Fibroblast of skin of scalp (primary cell): ENCODE measurements around the gene SCMH1.

ENCODE experiments used
- DNase-seq: peaks from one replicate; pipeline ENCODE4 v3.0.0-alpha.2; 2013

Gene SCMH1

DNA sequence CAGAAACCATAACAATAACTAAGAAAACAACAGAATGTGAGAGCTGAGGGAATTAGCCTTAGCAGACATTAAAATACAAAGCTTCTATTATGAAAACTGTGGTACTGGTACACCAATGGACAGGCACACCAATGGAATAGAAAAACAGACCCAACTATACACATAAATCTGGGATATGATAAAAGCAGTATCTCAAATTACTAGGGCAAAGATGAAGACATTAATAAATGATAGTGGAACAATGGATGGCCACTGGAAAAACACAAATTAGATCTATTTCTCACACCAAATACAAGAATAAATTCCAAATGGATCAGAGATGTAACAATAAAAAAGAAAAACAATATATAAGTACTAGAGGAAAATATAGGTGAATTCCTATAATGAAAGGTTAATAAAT, 155.2 kb downstream of the SCMH1 start:
- no peak for DNase-seq

DNA sequence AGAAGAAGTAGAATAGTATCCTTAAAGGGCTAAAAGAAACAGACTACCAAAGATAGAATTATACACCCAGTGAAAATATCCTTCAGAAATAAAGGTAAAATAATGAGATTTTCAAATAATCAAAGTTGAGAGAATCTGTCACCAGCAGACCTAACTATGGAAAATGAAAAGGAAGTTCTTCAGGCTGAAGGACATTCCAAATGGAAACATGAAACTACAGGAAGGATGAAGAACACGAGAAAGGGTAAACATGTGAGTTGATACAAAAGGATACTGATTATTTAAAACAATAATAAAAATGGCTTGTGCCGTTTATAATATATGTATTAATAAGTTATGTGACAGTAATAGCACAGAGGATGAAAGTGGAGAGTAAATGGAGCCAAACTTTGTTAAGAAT, 163.5 kb downstream of the SCMH1 start:
- no peak for DNase-seq

DNA sequence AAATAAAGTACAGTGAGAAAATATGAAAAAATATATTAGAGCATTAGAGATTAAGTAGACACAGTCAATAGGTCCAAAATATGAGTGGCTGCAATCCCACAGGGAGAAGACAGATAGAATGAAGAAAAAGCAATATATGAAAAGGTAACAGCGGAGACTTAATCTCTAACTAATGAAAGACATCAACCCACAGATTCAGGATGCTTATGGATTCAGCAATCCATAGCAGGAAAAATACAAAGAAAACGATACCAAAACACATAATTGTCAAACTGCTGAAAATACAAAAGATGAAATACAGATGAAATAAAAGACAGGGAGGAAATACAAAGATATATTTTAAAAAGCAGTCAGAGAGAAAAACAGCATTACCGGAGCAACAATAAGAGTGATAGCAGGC, 163.9 kb downstream of the SCMH1 start:
- DNase-seq: no peak

DNA sequence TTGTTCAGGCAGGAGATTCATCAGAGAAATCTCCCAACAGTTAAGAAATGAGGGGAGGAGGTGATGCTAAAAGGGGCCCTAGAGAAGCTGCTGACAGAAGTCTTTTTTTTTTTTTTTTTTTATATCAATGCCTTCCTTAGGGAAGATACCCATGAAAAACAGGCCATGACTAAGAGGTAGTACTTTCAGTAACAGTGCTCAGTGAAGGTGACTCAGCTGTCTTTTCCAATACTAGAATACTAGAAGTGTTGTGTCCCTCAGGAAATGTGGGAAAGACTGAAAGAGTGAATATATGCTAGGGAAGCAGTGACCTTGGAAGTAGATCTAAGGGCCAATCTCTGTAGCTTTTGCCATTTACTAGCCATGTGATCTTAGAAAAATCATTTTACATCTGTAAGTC, 168.1 kb downstream of the SCMH1 start:
- peak; percentile 73 for DNase-seq

DNA sequence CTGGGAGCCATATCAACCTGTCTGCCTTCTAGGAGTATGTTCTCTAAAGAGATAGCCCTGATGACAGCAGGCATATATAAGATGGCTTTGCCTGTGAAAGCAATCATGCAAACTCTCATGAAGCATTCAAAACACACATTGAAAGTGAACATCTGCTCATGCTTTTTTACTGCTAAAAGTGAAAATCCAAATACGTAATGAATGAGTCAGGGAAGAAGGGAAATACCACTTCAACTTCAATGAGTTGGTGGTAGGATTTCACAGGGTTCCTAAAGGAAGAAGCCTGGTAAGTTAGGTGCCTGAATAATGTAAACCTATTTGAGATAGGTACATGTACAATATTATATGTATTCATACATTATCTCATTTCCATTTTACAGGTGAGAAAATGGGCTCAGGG, 170.1 kb downstream of the SCMH1 start:
- peak; percentile 23 for DNase-seq

DNA sequence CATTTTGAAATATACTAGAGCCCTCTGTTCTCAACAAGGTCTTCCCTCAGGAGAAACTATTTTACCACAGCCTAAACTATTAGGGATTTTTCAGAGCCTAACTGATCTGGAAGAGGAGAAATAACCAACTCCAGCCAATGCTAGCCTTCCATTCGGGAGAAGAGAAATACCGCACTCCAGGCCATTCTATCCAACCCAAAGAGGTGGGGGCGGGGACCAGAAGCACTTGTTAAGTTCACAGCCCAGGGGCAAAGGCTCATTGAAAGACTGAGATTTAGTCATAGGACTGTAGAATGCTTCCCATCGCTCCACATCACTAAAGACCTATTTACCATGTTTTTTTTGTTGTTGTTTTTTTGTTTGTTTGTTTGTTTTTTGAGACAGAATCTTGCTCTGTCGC, 185.2 kb downstream of the SCMH1 start:
- DNase-seq: no peak

DNA sequence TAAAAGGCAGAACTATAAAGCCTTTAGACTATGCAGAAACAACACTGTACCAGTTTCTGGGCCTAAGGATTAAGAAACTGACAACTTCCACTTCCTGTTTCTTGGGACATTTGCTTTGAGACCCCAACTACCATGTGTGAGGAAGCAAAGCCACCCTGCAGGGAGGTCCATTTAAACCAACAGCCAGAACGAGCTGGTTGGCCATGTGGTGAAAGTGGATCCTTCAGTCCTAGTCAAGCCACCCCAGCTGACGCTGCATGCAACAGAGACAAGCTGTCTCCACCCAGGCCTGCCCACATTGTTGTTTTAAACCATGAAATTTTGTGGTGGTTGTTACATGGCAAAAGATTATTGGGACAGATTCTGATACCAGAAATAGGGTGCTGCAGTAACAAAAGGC, 188.8 kb downstream of the SCMH1 start:
- no peak for DNase-seq

DNA sequence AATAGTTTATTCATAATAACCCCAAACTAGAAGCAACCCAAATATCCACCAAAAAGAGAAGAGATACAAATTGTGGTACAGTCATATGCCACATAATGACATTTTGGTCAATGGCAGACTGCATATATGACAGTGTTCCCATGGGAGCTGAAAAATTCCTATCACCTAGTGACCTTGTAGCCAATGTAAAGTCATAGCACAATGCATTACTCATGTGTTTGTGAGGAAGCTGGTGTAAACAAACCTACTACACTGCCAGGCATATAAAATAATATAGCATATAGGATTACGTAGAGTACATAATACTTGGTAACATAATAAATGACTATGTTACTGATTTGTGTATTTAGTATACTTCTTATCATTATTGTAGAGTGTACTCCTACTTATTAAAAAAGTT, 191.1 kb downstream of the SCMH1 start:
- DNase-seq: no peak

DNA sequence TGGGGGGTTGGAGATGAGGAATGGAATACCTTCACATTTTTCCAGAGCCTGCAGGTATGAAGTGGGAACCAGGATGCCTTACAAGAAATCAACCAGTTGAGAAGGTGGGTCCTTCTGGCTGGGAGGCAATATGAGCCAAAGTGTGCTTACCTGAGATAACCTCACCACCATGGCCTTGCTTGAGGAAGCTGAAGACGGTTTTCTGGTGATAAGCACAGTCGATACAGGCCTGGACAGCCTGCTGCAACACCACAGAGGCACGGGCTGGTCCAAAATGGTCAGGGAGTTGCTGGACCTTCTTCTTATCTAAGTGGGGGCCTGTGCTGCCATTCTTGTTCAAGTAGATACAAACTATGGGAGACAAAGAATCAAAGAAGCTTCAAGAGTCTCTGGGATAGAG, 193.6 kb downstream of the SCMH1 start:
- no peak for DNase-seq

DNA sequence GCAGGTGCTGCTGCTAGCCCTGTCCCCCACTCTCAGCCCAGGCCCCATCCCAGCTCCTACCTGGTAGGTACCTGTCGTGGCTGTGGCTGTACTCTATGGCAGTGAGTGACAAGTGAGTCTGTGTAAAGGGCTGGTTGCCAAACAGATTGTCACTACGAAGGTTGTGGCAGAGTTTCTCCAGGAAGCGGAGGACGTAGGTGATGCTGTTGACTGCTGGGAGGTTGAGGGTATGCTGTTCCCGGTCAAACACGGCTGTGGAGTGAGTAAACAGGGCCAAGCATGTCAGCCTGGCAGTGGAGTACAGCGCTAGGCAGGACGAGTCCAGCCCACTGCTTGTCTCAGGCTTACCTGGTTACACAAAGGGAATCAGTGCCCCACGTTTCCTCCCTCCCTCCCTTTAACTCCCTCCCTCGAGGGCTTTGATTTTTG, 195.7 kb downstream of the SCMH1 start:
- no peak for DNase-seq

DNA sequence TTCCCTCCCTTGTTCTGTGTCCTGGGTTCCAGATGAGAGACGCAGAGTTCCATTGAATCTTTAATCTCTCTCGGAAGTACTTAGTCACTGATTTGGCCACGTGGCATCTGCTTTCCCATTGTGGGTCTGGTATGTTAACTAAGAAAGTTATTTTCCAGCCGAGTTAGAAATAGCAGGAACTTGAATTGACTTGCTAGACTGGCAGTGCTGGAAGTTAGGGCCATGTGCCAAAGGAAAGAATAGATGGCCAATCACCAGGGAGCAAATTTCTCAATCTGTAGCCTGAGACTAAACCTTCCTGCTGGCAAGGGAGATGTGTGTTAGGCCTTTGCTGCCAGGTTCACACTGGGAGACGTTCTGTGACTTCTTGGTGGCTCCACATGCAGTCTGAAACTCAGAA, 196.4 kb downstream of the SCMH1 start:
- DNase-seq: peak; percentile 50

DNA sequence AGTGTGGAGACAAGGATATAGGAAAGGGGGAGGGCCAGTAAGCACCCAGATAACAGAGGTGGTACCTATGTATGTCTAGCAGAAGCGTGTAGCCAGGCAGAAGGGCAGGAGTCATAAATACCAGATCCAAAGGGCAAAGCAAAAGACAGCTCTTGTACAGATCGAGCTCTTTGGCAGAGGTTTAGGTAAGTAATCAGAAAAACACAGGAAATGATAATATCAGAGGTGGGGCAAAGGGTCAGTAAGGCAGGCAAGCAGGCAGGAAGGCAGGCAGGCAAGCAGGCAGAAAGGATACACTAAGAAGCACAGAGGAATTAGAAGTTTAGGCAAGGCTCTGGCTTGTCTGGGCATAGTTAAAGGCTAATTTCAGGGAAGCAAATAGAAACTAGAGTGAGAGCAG, 197.9 kb downstream of the SCMH1 start:
- DNase-seq: no peak

DNA sequence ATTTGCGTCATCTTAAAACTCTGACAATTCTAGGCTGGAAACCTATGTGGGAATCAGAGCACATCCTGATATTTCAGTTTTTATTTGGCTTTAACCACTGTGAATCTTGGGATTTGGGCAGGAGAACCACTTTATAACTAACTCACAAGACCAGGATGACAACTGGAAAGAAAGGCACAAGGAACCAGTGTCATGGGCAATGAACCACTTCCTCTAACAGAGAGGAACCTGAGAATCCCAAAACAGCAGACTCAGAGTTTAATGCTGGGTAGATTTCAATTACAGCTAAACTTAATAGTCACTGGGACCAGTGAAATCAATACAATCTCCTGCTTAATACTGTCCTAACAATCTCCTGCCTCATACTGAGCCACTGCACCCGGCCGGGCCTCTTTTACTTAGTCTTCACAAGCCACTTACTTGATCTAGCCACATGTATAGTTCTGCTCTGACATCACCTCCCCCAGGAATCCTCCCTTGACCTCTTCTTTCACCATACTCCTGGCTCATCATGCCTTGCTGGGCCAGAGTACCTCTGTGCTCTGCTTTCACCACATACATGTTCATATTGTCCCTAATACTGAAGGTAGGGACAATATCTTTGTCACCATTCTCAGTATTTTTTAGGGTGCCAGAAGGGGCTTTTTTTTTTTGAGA, 200.4 kb downstream of the SCMH1 start:
- no peak for DNase-seq

DNA sequence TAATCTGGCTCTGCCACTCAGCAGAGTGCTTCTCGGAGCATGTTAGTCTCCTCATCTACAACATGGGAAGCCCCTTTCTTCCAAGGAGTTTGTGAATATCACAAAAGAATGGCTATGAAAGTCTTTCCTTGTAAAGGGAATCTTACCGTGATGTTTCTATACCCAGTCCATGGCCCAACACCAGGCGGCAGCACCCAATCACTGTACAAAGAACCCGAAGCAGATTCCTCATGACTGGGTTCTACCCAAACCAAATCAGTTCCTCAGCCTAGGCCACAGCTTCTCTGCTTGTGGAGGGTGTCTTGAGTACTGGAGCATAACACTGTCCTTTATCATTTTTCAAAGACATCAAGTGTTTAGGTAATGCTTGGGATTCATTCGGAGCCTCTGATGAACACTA, 204.0 kb downstream of the SCMH1 start:
- no peak for DNase-seq

DNA sequence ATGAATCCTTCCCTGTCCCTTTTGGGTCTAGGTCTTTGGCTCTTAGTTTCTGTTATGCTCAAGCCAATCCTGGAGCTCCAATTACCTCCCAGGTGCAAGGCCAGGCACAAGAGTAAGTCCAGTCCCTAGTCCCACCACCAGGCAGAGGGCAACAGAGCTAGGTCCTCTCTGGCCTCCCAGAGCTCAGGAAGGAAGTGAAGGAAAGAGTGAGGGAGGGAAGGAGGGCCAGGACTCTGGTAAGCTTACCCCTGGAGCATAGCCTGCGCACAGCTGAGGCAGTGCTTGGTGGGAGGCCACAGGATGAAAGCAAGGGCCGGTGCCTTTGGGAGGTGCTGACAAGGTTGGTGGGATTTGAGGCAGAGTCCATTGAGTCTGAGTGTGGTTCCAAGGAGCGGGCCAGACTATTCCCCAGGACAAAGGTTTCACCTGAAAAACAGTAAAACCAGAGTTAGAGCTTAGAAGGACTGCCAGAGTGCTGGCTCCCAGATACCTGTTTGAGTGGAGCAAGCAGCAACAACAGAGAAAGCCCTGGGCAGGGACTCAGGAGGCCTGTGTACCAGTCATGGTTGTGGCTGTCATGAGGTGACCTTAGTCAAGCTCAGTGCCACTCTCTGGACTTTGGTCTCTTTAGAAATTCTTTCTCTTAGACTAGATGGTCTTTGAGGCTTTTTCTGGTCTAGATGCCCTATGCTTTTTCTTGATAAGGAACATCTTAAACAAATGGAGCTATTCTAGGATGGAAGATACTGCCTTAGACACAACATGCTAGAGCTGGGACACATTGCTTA, 204.8 kb downstream of the SCMH1 start:
- DNase-seq: no peak

DNA sequence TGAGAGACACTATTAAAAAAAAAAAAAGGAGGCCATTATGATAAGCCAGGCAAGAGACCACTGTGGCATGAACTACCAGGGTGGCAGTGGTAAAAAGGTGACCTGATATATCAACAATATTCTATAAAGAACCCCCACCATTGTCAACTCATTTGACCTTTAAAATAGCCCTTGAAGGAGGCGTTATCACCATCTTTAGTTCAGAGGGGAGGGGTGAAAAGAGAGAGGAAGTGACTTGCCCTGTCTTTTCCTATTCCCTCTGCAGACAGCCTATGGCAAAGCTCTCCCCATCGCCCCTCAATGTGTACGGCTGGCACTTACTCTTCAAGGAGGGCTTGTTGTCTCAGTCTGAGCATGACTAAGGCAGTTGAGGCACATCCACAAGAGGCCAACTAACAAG, 208.8 kb downstream of the SCMH1 start:
- no peak for DNase-seq

DNA sequence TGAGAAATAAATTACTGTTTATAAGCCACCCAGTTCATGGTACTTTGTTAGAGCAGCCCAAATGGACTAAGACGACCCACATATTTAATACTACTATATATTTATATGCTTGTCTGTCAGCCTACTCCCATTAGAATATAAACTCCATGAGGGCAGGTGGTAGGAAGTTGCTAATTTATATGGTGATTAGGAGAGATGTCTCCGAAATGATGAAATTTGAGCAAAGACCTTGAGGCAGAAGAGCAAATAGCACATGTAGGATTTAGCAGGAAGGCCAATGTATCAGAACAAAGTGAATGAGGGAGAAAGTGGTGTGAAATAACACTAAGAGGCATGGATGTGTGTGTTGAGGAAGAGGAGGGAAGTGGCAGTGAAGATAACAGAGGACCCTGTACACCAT, 210.0 kb downstream of the SCMH1 start:
- DNase-seq: no peak

DNA sequence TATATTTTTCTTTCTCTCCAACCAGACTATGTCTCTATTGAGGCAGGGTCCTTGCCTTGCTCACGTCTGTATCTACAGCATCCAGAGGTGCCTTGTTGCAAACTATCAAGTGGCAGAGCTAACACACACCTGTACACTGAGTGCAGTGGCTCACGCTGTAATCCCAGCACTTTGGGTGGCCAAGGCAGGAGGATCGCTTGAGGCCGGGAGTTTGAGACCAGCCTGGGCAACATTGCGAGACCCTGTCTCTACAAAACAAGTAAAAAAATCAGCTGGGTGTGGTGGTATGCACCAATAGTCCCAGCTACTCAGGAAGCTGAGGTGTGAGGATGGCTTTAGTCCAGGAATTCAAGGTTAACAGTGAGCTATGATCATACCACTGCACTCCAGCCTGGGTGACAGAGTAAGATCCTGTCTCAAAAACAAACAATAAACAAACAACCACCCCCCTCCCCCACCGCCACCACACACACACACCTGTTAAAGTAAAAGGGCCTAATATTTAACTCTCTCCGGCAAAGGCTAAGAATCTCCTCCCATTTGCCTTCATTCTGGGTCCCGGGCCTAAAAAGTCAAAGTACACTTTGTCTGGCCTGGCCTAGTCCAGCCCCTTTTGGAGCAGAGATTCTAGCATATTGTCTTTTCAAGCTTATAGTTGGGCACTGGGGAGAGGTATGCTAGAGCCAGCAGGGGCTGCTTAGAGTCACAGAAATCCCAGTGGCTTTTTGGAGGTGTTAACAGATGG, 211.1 kb downstream of the SCMH1 start:
- DNase-seq: no peak

DNA sequence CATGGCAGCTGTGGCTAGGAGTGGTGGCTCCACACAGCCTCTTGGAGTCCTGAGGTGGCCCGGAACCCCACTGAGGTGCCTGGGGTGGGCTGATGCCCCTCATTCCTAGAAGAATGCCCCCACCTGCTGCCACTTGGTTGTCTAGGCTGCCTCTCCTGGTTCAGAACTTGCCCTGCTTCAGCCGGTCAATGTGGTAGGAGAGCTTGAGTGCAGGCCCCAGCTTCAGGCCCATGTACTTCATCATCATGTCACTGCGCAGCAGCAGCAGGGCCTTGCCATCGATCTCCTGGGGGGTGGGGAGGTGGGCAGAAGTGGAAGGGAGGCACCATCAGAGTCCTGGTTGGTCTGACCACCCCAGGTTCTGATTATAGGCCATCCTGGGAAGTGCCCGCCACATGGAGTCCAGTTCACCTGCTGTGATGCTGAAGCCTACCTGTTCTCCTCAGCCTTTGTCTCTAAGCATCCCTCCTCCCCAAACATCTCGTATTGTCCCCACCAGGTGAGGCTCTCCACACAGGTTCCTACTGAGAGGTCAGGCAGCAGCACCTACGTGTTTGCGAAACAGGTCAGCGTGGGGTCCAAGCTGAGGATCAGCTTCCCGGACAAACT, 214.0 kb downstream of the SCMH1 start:
- DNase-seq: no peak

DNA sequence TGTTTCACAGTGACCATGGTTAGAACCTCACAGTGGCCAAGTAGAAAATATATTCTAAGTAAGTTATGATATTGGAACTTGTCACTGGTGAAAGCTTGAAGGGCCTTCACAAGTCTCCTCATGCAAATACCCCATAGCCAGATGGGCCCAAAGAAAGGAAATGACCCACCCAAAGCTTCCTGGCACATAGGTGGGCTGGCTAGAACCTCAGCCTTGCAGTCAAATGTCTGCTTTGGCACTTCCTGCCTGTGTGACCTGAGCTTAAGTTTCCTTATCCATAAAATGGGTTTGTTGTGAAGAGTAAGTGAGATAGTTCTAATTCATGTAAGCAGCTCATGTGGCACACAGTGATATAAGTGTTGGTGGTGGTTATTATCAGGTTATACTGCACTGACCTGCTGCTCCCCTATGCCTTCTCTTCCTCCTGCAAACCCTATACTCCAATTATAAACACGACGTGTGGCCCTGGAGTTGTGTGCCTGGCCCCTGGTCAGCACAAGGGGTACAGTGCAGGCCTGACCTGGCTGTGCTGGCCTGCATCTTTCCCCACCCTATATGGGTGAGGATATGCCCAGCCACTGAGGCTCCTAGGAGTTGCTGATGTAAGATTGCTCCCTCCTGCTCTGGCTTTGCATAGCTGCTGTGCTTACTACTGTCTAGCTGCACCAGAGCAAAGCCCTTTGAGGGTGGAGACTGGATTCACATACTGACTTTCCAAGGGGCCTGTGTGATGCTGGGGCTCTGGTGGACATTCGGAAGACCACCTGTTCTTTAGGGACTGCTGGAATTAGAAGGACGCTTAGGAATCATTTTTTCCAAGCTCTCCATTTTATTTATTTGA, 215.9 kb downstream of the SCMH1 start:
- DNase-seq: no peak

DNA sequence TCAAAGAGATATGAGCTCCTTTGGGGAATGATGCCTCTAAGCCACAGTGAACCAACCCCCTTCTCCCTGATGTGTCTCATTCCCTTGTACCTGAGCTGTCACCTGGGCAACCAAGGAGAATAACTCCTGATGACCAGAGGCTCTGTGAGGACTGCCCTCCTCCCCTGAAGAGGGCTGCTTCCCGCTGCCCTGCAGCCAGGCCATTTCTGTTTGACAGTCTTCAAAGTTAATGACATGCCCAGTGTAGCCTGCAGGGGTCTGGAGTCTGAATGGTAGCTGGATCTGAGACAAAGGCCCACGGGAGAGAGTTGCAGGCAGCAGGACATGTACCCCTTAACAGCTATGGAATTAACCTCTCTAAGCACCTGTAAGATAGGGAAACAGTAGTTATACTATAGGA, 217.2 kb downstream of the SCMH1 start:
- no peak for DNase-seq

DNA sequence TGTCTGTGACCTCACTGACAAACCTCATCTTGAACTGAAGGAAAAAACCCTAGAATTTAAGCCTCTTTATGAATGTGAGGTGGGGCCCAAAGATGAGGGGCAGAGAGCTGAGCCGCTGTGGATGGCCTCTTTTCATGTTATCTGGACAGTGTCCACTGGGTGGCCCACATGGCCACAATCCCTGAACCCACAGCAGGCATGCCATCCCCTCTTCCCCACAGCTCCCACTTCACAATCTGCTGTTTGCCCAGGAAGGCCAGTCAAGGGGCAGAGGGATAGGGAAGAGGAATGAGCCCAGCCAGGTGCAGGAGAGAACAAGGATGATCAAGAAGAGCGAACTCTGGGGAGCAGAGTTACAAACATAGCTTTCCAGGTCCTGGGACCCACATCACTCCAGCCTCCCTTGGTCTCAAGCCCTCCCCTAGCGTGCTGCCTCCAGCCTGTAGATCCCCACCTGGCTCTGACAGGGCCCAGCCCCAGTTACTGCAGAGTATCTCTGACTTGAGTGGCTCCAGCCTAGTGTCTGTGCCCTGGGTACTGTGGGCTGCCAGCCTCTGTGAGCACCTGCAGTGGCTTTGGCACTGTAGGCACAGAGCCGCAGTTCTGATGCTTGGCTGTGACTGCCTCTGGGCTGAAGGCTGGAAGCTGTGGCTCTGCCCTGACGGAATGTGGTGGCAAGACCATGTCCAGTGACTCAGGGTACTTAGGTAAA, 218.7 kb downstream of the SCMH1 start:
- DNase-seq: peak; percentile 36
